GM23338 (cell line): Measurements from ENCODE around the gene HCAR2. TPM values are rescaled to one million over a fixed set of nuclear protein-coding genes. Genes with fewer than 3 reads are reported as not detected.

ENCODE experiments used
- ATAC-seq: fragments of 200-7000 bp; cut with Tn5 transposase; 3 replicates; pipeline ENCODE4 v1.9.1; 2020
- DNase-seq: peaks from one replicate; pipeline ENCODE4 v3.0.0-alpha.2; 2015; ENCODE audit warnings: low spot score
- H2AFZ ChIP-seq: fragments of 200-600 bp; sonication (generic); 2 replicates; pipeline ENCODE4 v1.8.0; 2016; ENCODE audit warnings: antibody characterized with exemption, mild to moderate bottlenecking, moderate library complexity
- H3F3A ChIP-seq: fragments of 200-600 bp; sonication (generic); replicated peaks from 2 replicates; pipeline ENCODE4 v1.8.0; 2017; ENCODE audit warnings: antibody characterized with exemption, mixed run types, low read depth
- H3K27ac ChIP-seq: fragments of 200-600 bp; sonication (generic); 2 replicates; pipeline ENCODE4 v1.6.1; 2016; ENCODE audit warnings: low read depth
- H3K27me3 ChIP-seq: fragments of 200-600 bp; sonication (generic); 2 replicates; pipeline ENCODE4 v1.8.0; 2016; ENCODE audit warnings: mild to moderate bottlenecking, mixed run types, moderate library complexity; ENCODE audit not compliant: insufficient read depth
- H3K36me3 ChIP-seq: fragments of 200-600 bp; sonication (generic); 2 replicates; pipeline ENCODE4 v1.8.0; 2016; ENCODE audit warnings: mild to moderate bottlenecking; ENCODE audit not compliant: insufficient read depth
- H3K4me1 ChIP-seq: fragments of 200-600 bp; sonication (generic); 2 replicates; pipeline ENCODE4 v1.8.0; 2016; ENCODE audit warnings: mild to moderate bottlenecking, moderate library complexity; ENCODE audit not compliant: insufficient read depth
- H3K4me2 ChIP-seq: fragments of 200-600 bp; sonication (generic); 2 replicates; pipeline ENCODE4 v1.7.1; 2017; ENCODE audit warnings: mixed run types
- H3K4me3 ChIP-seq: fragments of 200-600 bp; sonication (generic); 2 replicates; pipeline ENCODE4 v1.6.1; 2016; ENCODE audit warnings: mixed run types
- H3K79me2 ChIP-seq: fragments of 200-600 bp; sonication (generic); replicated peaks from 2 replicates; pipeline ENCODE4 v1.8.0; 2017; ENCODE audit warnings: mild to moderate bottlenecking; ENCODE audit not compliant: insufficient read depth
- H3K9me2 ChIP-seq: fragments of 200-600 bp; sonication (generic); 2 replicates; pipeline ENCODE4 v1.8.0; 2017; ENCODE audit not compliant: insufficient read depth
- H4K20me1 ChIP-seq: fragments of 200-600 bp; sonication (generic); replicated peaks from 2 replicates; pipeline ENCODE4 v1.8.0; 2017; ENCODE audit warnings: mild to moderate bottlenecking; ENCODE audit not compliant: insufficient read depth
- H3K27ac Mint-ChIP-seq: 2 replicates; pipeline ENCODE4 v1.8.0; 2020; ENCODE audit warnings: inconsistent platforms, mild to moderate bottlenecking, moderate library complexity, mixed read lengths
- H3K27me3 Mint-ChIP-seq: 3 replicates; pipeline ENCODE4 v1.8.0; 2022; ENCODE audit warnings: low read depth, mild to moderate bottlenecking, moderate library complexity, mixed read lengths, inconsistent platforms; ENCODE audit not compliant: insufficient read depth, poor library complexity
- H3K36me3 Mint-ChIP-seq: 3 replicates; pipeline ENCODE4 v1.8.0; 2021; ENCODE audit warnings: low read depth, mild to moderate bottlenecking, inconsistent platforms, moderate library complexity, mixed read lengths
- H3K4me1 Mint-ChIP-seq: 3 replicates; pipeline ENCODE4 v1.8.0; 2020; ENCODE audit warnings: mild to moderate bottlenecking, inconsistent platforms, mixed read lengths
- H3K4me3 Mint-ChIP-seq: 3 replicates; pipeline ENCODE4 v1.8.0; 2021; ENCODE audit warnings: moderate library complexity, mild to moderate bottlenecking, inconsistent platforms, mixed read lengths
- H3K9me3 Mint-ChIP-seq: 3 replicates; pipeline ENCODE4 v1.8.0; 2020; ENCODE audit warnings: moderate library complexity, mild to moderate bottlenecking, inconsistent platforms, mixed read lengths
- CREB1 ChIP-seq: fragments of 250-450 bp; sonication (Bioruptor Pico); IDR thresholded peaks from 2 replicates; pipeline ENCODE4 v1.5.0; 2020; ENCODE audit warnings: low read depth, mild to moderate bottlenecking, moderate library complexity
- EZH2 ChIP-seq: fragments of 200-600 bp; sonication (generic); IDR thresholded peaks from one replicate; pipeline ENCODE4 v1.8.0; 2017; ENCODE audit warnings: antibody characterized with exemption, mild to moderate bottlenecking, low read depth; ENCODE audit not compliant: unreplicated experiment
- JUNB ChIP-seq: IDR thresholded peaks from one replicate; pipeline ENCODE4 v1.6.1; 2016; ENCODE audit warnings: antibody characterized with exemption; ENCODE audit not compliant: unreplicated experiment
- NANOG ChIP-seq: IDR thresholded peaks from 2 replicates; pipeline ENCODE4 v1.6.1; 2016; ENCODE audit warnings: antibody characterized with exemption, borderline replicate concordance
- POLR2AphosphoS5 ChIP-seq: IDR thresholded peaks from 2 replicates; pipeline ENCODE4 v1.6.1; 2016; ENCODE audit warnings: antibody characterized with exemption, low read depth
- STAT1 ChIP-seq: IDR thresholded peaks from one replicate; pipeline ENCODE4 v1.6.1; 2016; ENCODE audit warnings: antibody characterized with exemption; ENCODE audit not compliant: unreplicated experiment
- ZNF114 ChIP-seq: fragments of 250-450 bp; sonication (Bioruptor Pico); IDR thresholded peaks from 2 replicates; pipeline ENCODE4 v1.5.0; 2020; ENCODE audit warnings: mild to moderate bottlenecking, moderate library complexity
- ZNF331 ChIP-seq: fragments of 250-450 bp; sonication (Bioruptor Pico); IDR thresholded peaks from 2 replicates; pipeline ENCODE4 v1.5.0; 2020; ENCODE audit warnings: low read depth, mild to moderate bottlenecking, moderate library complexity
- polyA plus RNA-seq: library from polyadenylated mRNA; unstranded; fragments of >200 nt; fragmentation: Nextera tagmentation; extraction: Ambion mirVana; gene quantifications from 2 replicates; pipeline ENCODE4 v1.2.1, GENCODE V29; 2016
- total RNA-seq: library from RNA; depleted of rRNA; stranded (reverse); fragments of >200 nt; shearing (Covaris generic); gene quantifications from 2 replicates; pipeline ENCODE4 v1.2.3, GENCODE V29; 2014
- TF ChIP-seq, protein P1 (sequence below), 2 experiments: fragments of 200-600 bp in 1 of 2; sonication (generic) in 1 of 2; conservative IDR thresholded peaks; 2 replicates each; pipeline versions ENCODE4 v1.5.1 to v1.6.1; 2016 to 2017; ENCODE audit warnings: antibody characterized with exemption in 2 of 2, low read depth in 2 of 2, mild to moderate bottlenecking in 2 of 2, moderate library complexity in 1 of 2
- TF ChIP-seq, protein P2 (sequence below): IDR thresholded peaks from 2 replicates; pipeline ENCODE4 v1.6.1; 2016; ENCODE audit warnings: antibody characterized with exemption
- TF ChIP-seq, protein P3 (sequence below): IDR thresholded peaks from one replicate; pipeline ENCODE4 v1.6.1; 2018; ENCODE audit warnings: antibody characterized with exemption; ENCODE audit not compliant: unreplicated experiment

The HCAR2 gene
- total and polyA plus RNA-seq, 2 experiments from 2014 or later, result not detected

DNA sequence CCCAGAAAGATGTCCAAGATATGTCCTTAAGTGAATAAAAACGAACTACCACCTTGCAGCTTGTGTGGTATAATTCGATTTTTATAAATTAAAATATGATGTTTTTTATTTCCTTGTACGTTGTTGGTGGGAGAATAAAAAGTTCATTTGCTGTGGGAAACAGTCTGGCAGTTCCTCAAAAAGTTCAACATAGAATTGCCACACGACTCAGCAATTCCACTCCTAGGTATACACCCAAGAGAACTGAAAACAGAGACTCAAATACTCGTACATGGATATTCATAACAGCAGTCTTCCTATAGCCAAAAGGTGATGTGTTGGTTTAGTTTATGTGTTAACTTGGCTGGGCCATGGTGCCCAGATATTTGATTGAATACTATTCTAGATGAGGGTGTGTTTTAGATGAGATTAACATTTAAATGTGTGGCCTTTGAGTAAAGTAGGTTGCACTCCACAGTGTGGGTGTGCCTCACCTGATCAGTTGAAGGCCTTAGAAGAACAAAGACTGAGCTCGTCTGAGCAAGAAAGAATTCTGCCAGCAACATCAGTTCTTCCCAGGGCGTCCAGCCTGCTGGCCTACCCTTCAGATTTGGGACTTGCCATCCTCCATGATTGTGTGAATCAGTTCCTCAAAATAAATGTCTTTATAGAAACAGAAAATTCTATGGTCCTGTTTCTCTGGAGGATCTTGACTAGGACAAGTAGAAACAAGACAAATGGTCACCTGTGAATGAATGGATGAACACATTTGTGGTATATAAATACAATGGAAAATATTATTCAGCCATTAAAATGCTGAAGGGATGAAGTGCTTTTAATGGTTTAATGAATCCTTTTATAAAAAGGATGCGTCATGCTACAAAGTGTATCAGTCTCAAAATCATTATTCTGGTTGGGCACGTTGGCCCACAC is 44.3 kb upstream of the HCAR2 start (continued):
- TF ChIP-seq, protein P1, sequence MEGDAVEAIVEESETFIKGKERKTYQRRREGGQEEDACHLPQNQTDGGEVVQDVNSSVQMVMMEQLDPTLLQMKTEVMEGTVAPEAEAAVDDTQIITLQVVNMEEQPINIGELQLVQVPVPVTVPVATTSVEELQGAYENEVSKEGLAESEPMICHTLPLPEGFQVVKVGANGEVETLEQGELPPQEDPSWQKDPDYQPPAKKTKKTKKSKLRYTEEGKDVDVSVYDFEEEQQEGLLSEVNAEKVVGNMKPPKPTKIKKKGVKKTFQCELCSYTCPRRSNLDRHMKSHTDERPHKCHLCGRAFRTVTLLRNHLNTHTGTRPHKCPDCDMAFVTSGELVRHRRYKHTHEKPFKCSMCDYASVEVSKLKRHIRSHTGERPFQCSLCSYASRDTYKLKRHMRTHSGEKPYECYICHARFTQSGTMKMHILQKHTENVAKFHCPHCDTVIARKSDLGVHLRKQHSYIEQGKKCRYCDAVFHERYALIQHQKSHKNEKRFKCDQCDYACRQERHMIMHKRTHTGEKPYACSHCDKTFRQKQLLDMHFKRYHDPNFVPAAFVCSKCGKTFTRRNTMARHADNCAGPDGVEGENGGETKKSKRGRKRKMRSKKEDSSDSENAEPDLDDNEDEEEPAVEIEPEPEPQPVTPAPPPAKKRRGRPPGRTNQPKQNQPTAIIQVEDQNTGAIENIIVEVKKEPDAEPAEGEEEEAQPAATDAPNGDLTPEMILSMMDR (conservative IDR thresholded peaks at IDR 0.05; ENCODE audit: low read depth in 2 of 2), result no peak
- TF ChIP-seq, protein P2, sequence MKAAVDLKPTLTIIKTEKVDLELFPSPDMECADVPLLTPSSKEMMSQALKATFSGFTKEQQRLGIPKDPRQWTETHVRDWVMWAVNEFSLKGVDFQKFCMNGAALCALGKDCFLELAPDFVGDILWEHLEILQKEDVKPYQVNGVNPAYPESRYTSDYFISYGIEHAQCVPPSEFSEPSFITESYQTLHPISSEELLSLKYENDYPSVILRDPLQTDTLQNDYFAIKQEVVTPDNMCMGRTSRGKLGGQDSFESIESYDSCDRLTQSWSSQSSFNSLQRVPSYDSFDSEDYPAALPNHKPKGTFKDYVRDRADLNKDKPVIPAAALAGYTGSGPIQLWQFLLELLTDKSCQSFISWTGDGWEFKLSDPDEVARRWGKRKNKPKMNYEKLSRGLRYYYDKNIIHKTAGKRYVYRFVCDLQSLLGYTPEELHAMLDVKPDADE, result no peak
- TF ChIP-seq CREB1 (CRISPR knock-in tag) (no peak), POLR2AphosphoS5 (no peak), ZNF114 (CRISPR knock-in tag) (no peak), NANOG (no peak), JUNB (no peak)
- TF ChIP-seq, protein P3, sequence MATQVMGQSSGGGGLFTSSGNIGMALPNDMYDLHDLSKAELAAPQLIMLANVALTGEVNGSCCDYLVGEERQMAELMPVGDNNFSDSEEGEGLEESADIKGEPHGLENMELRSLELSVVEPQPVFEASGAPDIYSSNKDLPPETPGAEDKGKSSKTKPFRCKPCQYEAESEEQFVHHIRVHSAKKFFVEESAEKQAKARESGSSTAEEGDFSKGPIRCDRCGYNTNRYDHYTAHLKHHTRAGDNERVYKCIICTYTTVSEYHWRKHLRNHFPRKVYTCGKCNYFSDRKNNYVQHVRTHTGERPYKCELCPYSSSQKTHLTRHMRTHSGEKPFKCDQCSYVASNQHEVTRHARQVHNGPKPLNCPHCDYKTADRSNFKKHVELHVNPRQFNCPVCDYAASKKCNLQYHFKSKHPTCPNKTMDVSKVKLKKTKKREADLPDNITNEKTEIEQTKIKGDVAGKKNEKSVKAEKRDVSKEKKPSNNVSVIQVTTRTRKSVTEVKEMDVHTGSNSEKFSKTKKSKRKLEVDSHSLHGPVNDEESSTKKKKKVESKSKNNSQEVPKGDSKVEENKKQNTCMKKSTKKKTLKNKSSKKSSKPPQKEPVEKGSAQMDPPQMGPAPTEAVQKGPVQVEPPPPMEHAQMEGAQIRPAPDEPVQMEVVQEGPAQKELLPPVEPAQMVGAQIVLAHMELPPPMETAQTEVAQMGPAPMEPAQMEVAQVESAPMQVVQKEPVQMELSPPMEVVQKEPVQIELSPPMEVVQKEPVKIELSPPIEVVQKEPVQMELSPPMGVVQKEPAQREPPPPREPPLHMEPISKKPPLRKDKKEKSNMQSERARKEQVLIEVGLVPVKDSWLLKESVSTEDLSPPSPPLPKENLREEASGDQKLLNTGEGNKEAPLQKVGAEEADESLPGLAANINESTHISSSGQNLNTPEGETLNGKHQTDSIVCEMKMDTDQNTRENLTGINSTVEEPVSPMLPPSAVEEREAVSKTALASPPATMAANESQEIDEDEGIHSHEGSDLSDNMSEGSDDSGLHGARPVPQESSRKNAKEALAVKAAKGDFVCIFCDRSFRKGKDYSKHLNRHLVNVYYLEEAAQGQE, result no peak

DNA sequence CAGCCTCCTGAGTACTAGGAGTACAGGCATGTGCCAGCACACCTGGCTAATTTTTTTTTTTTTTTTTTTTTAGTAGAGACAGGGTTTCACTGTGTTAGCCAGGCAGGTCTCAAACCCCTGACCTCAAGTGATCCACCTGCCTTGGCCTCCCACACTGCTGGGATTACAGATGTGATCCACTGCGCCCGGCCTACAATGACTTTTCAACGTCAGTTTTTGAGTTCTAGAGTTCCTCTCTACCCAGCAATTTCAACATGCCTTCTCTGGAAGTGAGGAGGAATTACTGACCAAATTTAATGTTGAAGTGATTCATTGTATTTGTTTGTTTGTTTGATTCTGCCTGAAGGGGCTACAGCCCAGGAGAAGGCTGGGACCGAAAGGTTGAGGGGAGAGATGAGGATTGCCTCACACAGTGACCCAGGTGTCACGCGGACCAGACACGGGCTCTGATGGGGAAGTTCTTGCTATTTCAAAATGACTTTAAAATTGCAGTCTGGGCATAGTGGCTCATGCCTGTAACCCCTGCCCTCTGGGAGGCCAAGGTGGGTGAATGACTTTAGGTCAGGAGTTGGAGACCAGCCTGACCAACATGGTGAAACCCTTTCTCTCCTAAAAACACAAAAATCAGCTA is 40.9 kb upstream of the HCAR2 start:
- no peak overlapping the region for H3K27ac Mint-ChIP-seq
- DNase-seq (no peak), ATAC-seq (no peak)
- no peaks in the 10 kb centered on the region for H3K9me3 Mint-ChIP-seq
- Histone ChIP-seq H3K4me2 (no peak overlapping the region), H3K4me3 (no peak overlapping the region), H3K79me2 (no peaks in the 10 kb centered on the region), H4K20me1 (no peaks in the 10 kb centered on the region), H3F3A (no peaks in the 10 kb centered on the region), H2AFZ (no peak overlapping the region), H3K36me3 (no peaks in the 10 kb centered on the region), H3K27ac (no peak overlapping the region), H3K4me1 (no peaks in the 10 kb centered on the region), H3K9me2 (no peaks in the 10 kb centered on the region), H3K27me3 (no peaks in the 10 kb centered on the region)
- H3K4me3 Mint-ChIP-seq, result no peak overlapping the region
- TF ChIP-seq EZH2 (no peak), ZNF114 (CRISPR knock-in tag) (no peak), ZNF331 (CRISPR knock-in tag) (no peak), STAT1 (no peak), CREB1 (CRISPR knock-in tag) (no peak), POLR2AphosphoS5 (no peak)
- TF ChIP-seq, protein P3, result no peak
- TF ChIP-seq, protein P2, result no peak
- H3K4me1 Mint-ChIP-seq, result no peaks in the 10 kb centered on the region
- no peaks in the 10 kb centered on the region for H3K27me3 Mint-ChIP-seq
- H3K36me3 Mint-ChIP-seq, result no peaks in the 10 kb centered on the region
